Effector CD8-positive, alpha-beta T cell (primary cell): ENCODE results near the gene UXS1.
"Not testable (repeated sequence)": the region's sequence is repeated elsewhere in the genome, so short reads cannot be mapped to it uniquely, and the experiment has no call there.

Experiments used
- DNase-seq: peaks from one replicate; lab custom pipeline; 2025; lab: John Stamatoyannopoulos, UW

The UXS1 gene

GRCh38 chr2:106137731-106138521 lies 56.2 kb downstream of the UXS1 start:
- no peak for DNase-seq

- DNase-seq = not testable (repeated sequence)
These were observed 62.9 kb downstream of the UXS1 start for GRCh38 chr2:106131192-106131591.

GRCh38 chr2:106130251-106130998 lies 63.7 kb downstream of the UXS1 start:
- DNase-seq = no peak

GRCh38 chr2:106129592-106129991 lies 64.5 kb downstream of the UXS1 start:
- DNase-seq = no peak

- DNase-seq = no peak
These were observed 65.0 kb downstream of the UXS1 start for GRCh38 chr2:106129150-106129549.

GRCh38 chr2:106127776-106128268 lies 66.3 kb downstream of the UXS1 start:
- DNase-seq = no peak

- DNase-seq = no peak
These were observed 66.8 kb downstream of the UXS1 start for GRCh38 chr2:106127282-106127771.

GRCh38 chr2:106126705-106127281 lies 67.3 kb downstream of the UXS1 start:
- no peak for DNase-seq

- DNase-seq = no peak
These were observed 67.8 kb downstream of the UXS1 start for GRCh38 chr2:106126295-106126694.

- no peak for DNase-seq
These were observed 69.1 kb downstream of the UXS1 start for GRCh38 chr2:106124905-106125549.

GRCh38 chr2:106124106-106124756 lies 69.9 kb downstream of the UXS1 start:
- no peak for DNase-seq

- no peak for DNase-seq
These were observed 71.9 kb downstream of the UXS1 start for GRCh38 chr2:106122157-106122556.

- DNase-seq = no peak
These were observed 73.7 kb downstream of the UXS1 start for GRCh38 chr2:106120432-106120831.

GRCh38 chr2:106119074-106119473 lies 75.0 kb downstream of the UXS1 start:
- DNase-seq = no peak

- DNase-seq = no peak
These were observed 76.0 kb downstream of the UXS1 start for GRCh38 chr2:106117882-106118684.

- DNase-seq = no peak
These were observed 76.8 kb downstream of the UXS1 start for GRCh38 chr2:106117347-106117746.

GRCh38 chr2:106116248-106116647 lies 77.9 kb downstream of the UXS1 start:
- no peak for DNase-seq

- no peak for DNase-seq
These were observed 78.4 kb downstream of the UXS1 start for GRCh38 chr2:106115665-106116064.

GRCh38 chr2:106115250-106115649 lies 78.9 kb downstream of the UXS1 start:
- DNase-seq = no peak

GRCh38 chr2:106114166-106114565 lies 79.9 kb downstream of the UXS1 start:
- DNase-seq = no peak
